HEK293 (cell line): Measurements from ENCODE around the gene TSPAN14.

Experiments used
- CTCF ChIA-PET: fragments of 350-600 bp; formaldehyde crosslinking; extraction: SDS; loops from one replicate; lab custom pipeline; 2021; ENCODE audit warnings: antibody characterized with exemption; lab: Yijun Ruan, JAX
- POLR2A ChIA-PET: fragments of 300-600 bp; formaldehyde crosslinking; extraction: SDS; loops from one replicate; lab custom pipeline; 2020; ENCODE audit warnings: antibody characterized with exemption, inconsistent platforms; lab: Yijun Ruan, JAX
- H3K27ac ChIP-seq: fragments of 200-500 bp; sonication (Bioruptor generic); 2 replicates; pipeline ENCODE4 v1.5.1; 2014; ENCODE audit warnings: low read depth, low read length, control low read depth, inconsistent platforms; ENCODE audit errors: extremely low read depth
- H3K36me3 ChIP-seq, 2 experiments: fragments of 200-500 bp in 1 of 2; sonication (Bioruptor generic) in 1 of 2; 1 replicate in 1 of 2; 2 replicates in 1 of 2; pipeline ENCODE4 v1.5.1; 2014 to 2017; ENCODE audit warnings: inconsistent platforms in 2 of 2, low read length in 2 of 2; ENCODE audit not compliant: control insufficient read depth in 2 of 2, insufficient read depth in 1 of 2
- H3K4me1 ChIP-seq: fragments of 200-500 bp; sonication (Bioruptor generic); 2 replicates; pipeline ENCODE4 v1.5.1; 2014; ENCODE audit warnings: mild to moderate bottlenecking, low read length, inconsistent platforms; ENCODE audit not compliant: control insufficient read depth, insufficient read depth
- H3K4me3 ChIP-seq: 2 replicates; pipeline ENCODE4 v1.5.1; 2011; ENCODE audit warnings: low read depth, mild to moderate bottlenecking, control low read depth, low read length, moderate library complexity
- H3K9me3 ChIP-seq: fragments of 200-500 bp; sonication (Bioruptor generic); 2 replicates; pipeline ENCODE4 v1.5.1; 2014; ENCODE audit warnings: low read depth, low read length, inconsistent platforms; ENCODE audit not compliant: control insufficient read depth, insufficient read depth
- KLF8 ChIP-seq: fragments of 450-650 bp; formaldehyde crosslinking; IDR thresholded peaks from 2 replicates; pipeline ENCODE4 v1.5.1; 2016; ENCODE audit warnings: missing biosample characterization, missing genetic modification characterization
- PRDM1 ChIP-seq: fragments of 450-650 bp; formaldehyde crosslinking; IDR thresholded peaks from 2 replicates; pipeline ENCODE4; 2016; ENCODE audit warnings: missing biosample characterization, missing genetic modification characterization
- SALL2 ChIP-seq: fragments of 450-650 bp; formaldehyde crosslinking; IDR thresholded peaks from 2 replicates; pipeline ENCODE4 v1.5.0; 2017; ENCODE audit warnings: missing biosample characterization, mild to moderate bottlenecking, missing genetic modification characterization, borderline replicate concordance
- SP2 ChIP-seq: fragments of 450-650 bp; formaldehyde crosslinking; IDR thresholded peaks from 2 replicates; pipeline ENCODE4 v1.5.1; 2016; ENCODE audit warnings: missing biosample characterization, missing genetic modification characterization
- ZEB2 ChIP-seq: fragments of 450-650 bp; formaldehyde crosslinking; IDR thresholded peaks from 2 replicates; pipeline ENCODE4 v1.5.1; 2016; ENCODE audit warnings: missing biosample characterization, missing genetic modification characterization
- ZNF10 ChIP-seq: fragments of 450-650 bp; formaldehyde crosslinking; IDR thresholded peaks from 2 replicates; pipeline ENCODE4 v1.5.1; 2017; ENCODE audit warnings: missing biosample characterization, missing genetic modification characterization
- ZNF501 ChIP-seq: fragments of 450-650 bp; formaldehyde crosslinking; IDR thresholded peaks from 2 replicates; pipeline ENCODE4 v1.5.1; 2016; ENCODE audit warnings: missing biosample characterization, missing genetic modification characterization
- ZNF571 ChIP-seq: fragments of 450-650 bp; formaldehyde crosslinking; IDR thresholded peaks from 2 replicates; pipeline ENCODE4 v1.5.0; 2017; ENCODE audit warnings: missing biosample characterization, missing genetic modification characterization
- ZNF621 ChIP-seq: fragments of 450-650 bp; formaldehyde crosslinking; IDR thresholded peaks from 2 replicates; pipeline ENCODE4 v1.5.1; 2017; ENCODE audit warnings: missing biosample characterization, missing genetic modification characterization
- ZNF629 ChIP-seq: fragments of 450-650 bp; formaldehyde crosslinking; IDR thresholded peaks from 2 replicates; pipeline ENCODE4 v1.5.1; 2017; ENCODE audit warnings: missing biosample characterization, missing genetic modification characterization
- ZNF660 ChIP-seq: fragments of 450-650 bp; IDR thresholded peaks from 2 replicates; pipeline ENCODE4 v1.5.1; 2018; ENCODE audit warnings: missing biosample characterization, mild to moderate bottlenecking, missing genetic modification characterization
- ZNF664 ChIP-seq: fragments of 450-650 bp; formaldehyde crosslinking; IDR thresholded peaks from 2 replicates; pipeline ENCODE4 v1.5.1; 2016; ENCODE audit warnings: missing biosample characterization, missing genetic modification characterization
- ZSCAN23 ChIP-seq: fragments of 450-650 bp; formaldehyde crosslinking; IDR thresholded peaks from 2 replicates; pipeline ENCODE4 v1.5.1; 2016; ENCODE audit warnings: missing biosample characterization, missing genetic modification characterization
- ZSCAN30 ChIP-seq: fragments of 450-650 bp; IDR thresholded peaks from 2 replicates; pipeline ENCODE4 v1.5.1; 2018; ENCODE audit warnings: missing biosample characterization, mild to moderate bottlenecking, missing genetic modification characterization, moderate library complexity
- TF ChIP-seq, protein P1 (sequence below): fragments of 450-650 bp; IDR thresholded peaks from 2 replicates; pipeline ENCODE4 v1.5.1; 2018; ENCODE audit warnings: missing biosample characterization, missing genetic modification characterization
- TF ChIP-seq, protein P2 (sequence below): fragments of 450-650 bp; formaldehyde crosslinking; IDR thresholded peaks from 2 replicates; pipeline ENCODE4 v1.5.1; 2017; ENCODE audit warnings: missing biosample characterization, missing genetic modification characterization
- TF ChIP-seq, protein P3 (sequence below): fragments of 450-650 bp; formaldehyde crosslinking; IDR thresholded peaks from 2 replicates; pipeline ENCODE4 v1.5.1; 2016; ENCODE audit warnings: missing biosample characterization, missing genetic modification characterization
- TF ChIP-seq, protein P4 (sequence below): fragments of 450-650 bp; formaldehyde crosslinking; IDR thresholded peaks from 2 replicates; pipeline ENCODE4 v1.5.1; 2016; ENCODE audit warnings: missing biosample characterization, missing genetic modification characterization
- TF ChIP-seq, protein P5 (sequence below): fragments of 450-650 bp; formaldehyde crosslinking; IDR thresholded peaks from 2 replicates; pipeline ENCODE4 v1.5.1; 2016; ENCODE audit warnings: missing biosample characterization, missing genetic modification characterization
- TF ChIP-seq, protein P6 (sequence below): fragments of 450-650 bp; formaldehyde crosslinking; IDR thresholded peaks from 2 replicates; pipeline ENCODE4 v1.5.1; 2016; ENCODE audit warnings: missing biosample characterization, missing genetic modification characterization

TSPAN14 gene

DNA sequence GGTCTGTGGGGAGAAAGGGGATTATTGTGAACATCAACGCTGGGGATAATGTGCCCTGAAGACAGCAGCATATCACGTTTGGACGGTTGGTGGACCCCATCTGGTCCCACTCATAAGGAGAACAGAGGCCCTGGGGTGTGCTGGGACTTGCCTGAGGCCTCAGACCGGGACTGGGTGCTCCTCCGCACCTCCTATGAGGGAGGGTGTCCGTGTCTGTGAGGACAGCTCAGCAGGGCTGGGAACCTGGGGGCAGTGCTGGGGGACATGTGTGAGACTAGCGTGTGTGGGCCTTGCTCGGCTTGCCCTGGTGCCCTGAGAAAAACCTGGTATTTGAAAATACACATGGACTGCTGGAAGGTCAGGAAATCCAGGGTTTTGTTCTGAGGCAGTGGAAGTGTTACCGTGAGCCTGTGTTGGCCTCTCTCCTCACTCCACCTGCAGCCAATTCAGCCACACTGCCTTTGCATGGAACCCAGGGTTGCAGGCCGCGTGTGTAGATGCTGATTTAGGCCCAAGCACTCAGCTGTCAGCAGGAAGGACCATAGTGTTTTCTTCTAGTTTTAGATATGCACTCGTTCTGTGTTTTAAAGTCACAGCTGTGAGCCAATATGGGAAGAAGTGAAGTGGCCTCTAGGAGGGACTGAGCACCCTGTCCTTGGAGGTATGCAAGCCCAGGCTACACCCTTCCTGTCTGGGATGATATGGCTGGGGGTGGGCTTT lies 70.2 kb downstream of the TSPAN14 start:
- Histone ChIP-seq H3K27ac (no peak overlapping the region), H3K9me3 (no peaks in the 10 kb centered on the region), H3K36me3 (no peaks in the 10 kb centered on the region), H3K4me1 (no peaks in the 10 kb centered on the region), H3K4me3 (no peak overlapping the region)
- TF ChIP-seq, protein P1, sequence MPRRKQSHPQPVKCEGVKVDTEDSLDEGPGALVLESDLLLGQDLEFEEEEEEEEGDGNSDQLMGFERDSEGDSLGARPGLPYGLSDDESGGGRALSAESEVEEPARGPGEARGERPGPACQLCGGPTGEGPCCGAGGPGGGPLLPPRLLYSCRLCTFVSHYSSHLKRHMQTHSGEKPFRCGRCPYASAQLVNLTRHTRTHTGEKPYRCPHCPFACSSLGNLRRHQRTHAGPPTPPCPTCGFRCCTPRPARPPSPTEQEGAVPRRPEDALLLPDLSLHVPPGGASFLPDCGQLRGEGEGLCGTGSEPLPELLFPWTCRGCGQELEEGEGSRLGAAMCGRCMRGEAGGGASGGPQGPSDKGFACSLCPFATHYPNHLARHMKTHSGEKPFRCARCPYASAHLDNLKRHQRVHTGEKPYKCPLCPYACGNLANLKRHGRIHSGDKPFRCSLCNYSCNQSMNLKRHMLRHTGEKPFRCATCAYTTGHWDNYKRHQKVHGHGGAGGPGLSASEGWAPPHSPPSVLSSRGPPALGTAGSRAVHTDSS (tag by site-specific recombination): no peak
- TF ChIP-seq ZNF501 (tag by site-specific recombination) (no peak), ZNF621 (tag by site-specific recombination) (no peak)
- TF ChIP-seq, protein P2, sequence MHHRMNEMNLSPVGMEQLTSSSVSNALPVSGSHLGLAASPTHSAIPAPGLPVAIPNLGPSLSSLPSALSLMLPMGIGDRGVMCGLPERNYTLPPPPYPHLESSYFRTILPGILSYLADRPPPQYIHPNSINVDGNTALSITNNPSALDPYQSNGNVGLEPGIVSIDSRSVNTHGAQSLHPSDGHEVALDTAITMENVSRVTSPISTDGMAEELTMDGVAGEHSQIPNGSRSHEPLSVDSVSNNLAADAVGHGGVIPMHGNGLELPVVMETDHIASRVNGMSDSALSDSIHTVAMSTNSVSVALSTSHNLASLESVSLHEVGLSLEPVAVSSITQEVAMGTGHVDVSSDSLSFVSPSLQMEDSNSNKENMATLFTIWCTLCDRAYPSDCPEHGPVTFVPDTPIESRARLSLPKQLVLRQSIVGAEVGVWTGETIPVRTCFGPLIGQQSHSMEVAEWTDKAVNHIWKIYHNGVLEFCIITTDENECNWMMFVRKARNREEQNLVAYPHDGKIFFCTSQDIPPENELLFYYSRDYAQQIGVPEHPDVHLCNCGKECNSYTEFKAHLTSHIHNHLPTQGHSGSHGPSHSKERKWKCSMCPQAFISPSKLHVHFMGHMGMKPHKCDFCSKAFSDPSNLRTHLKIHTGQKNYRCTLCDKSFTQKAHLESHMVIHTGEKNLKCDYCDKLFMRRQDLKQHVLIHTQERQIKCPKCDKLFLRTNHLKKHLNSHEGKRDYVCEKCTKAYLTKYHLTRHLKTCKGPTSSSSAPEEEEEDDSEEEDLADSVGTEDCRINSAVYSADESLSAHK (tag by site-specific recombination): no peak
- TF ChIP-seq, protein P3, sequence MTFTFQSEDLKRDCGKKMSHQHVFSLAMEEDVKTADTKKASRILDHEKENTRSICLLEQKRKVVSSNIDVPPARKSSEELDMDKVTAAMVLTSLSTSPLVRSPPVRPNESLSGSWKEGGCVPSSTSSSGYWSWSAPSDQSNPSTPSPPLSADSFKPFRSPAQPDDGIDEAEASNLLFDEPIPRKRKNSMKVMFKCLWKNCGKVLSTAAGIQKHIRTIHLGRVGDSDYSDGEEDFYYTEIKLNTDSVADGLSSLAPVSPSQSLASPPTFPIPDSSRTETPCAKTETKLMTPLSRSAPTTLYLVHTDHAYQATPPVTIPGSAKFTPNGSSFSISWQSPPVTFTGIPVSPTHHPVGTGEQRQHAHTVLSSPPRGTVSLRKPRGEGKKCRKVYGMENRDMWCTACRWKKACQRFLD: no peak
- ChIA-PET POLR2A (interaction anchor here (0.6 kb wide), 1 partner anchor 113 kb away, joined by 3 read pairs; no protein-coding TSS in a partner anchor), CTCF (interaction anchor here (0.6 kb wide), 1 partner anchor 75 kb away, joined by 3 read pairs; no protein-coding TSS in a partner anchor)

DNA sequence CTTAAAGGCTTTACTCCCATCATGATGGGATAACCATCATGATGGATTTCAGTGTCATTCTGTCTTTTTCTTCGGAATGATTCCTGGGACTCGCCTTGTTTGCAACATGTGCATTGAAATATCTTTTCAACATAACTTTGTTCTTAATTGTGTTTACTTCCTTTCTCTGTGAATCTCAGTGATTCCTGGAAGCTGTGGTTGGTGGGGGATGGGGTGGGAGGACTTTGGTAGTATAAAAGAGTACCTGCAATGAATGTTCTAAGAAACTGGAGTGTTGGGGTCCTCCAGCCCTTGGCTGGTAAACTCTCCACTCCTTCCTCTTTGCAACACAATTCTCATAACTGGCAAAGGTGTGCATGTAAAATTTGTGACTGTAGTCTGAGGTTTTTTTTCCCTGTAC lies 72.1 kb downstream of the TSPAN14 start:
- H3K27ac ChIP-seq: no peak overlapping the region
- no peak overlapping the region for H3K4me3 ChIP-seq
- TF ChIP-seq, protein P4, sequence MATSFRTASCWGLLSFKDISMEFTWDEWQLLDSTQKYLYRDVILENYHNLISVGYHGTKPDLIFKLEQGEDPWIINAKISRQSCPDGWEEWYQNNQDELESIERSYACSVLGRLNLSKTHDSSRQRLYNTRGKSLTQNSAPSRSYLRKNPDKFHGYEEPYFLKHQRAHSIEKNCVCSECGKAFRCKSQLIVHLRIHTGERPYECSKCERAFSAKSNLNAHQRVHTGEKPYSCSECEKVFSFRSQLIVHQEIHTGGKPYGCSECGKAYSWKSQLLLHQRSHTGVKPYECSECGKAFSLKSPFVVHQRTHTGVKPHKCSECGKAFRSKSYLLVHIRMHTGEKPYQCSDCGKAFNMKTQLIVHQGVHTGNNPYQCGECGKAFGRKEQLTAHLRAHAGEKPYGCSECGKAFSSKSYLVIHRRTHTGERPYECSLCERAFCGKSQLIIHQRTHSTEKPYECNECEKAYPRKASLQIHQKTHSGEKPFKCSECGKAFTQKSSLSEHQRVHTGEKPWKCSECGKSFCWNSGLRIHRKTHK (tag by site-specific recombination): no peak
- TF ChIP-seq ZSCAN23 (tag by site-specific recombination): no peak
- TF ChIP-seq, protein P5, sequence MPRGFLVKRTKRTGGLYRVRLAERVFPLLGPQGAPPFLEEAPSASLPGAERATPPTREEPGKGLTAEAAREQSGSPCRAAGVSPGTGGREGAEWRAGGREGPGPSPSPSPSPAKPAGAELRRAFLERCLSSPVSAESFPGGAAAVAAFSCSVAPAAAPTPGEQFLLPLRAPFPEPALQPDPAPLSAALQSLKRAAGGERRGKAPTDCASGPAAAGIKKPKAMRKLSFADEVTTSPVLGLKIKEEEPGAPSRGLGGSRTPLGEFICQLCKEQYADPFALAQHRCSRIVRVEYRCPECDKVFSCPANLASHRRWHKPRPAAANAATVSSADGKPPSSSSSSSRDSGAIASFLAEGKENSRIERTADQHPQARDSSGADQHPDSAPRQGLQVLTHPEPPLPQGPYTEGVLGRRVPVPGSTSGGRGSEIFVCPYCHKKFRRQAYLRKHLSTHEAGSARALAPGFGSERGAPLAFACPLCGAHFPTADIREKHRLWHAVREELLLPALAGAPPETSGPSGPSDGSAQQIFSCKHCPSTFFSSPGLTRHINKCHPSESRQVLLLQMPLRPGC (tag by site-specific recombination): no peak
- ChIA-PET CTCF (interaction anchor here (0.7 to 1.3 kb wide), 2 partner anchors 20 to 28 kb away, joined by 3 to 4 read pairs; no protein-coding TSS in a partner anchor), POLR2A (no interaction called here)
- no peaks in the 10 kb centered on the region for H3K4me1 ChIP-seq
- H3K9me3 ChIP-seq: no peaks in the 10 kb centered on the region
- no peaks in the 10 kb centered on the region for H3K36me3 ChIP-seq

DNA sequence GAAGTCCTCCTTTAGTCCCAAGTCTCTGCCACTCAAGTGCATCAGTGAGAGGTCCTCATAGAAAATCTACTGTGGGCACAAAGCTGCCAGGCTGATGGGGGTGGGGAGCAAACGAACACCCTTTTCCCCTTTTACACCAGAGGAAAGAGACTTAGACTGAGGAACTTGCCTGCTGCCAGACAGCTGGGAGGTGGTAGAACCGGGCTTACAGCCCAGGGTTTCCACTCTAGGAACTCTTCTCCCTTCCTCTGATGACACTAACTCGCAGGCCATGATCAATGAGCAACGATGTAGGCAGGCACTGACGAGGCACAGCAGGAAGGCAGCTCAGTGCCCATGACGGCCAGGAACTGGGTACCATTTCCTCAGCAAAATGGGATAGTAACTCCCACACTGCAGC lies 72.6 kb downstream of the TSPAN14 start:
- Histone ChIP-seq H3K4me1 (no peaks in the 10 kb centered on the region), H3K36me3 (no peaks in the 10 kb centered on the region), H3K9me3 (no peaks in the 10 kb centered on the region), H3K4me3 (no peak overlapping the region), H3K27ac (no peak overlapping the region)
- ChIA-PET CTCF (no interaction called here), POLR2A (no interaction called here)
- TF ChIP-seq, protein P6, sequence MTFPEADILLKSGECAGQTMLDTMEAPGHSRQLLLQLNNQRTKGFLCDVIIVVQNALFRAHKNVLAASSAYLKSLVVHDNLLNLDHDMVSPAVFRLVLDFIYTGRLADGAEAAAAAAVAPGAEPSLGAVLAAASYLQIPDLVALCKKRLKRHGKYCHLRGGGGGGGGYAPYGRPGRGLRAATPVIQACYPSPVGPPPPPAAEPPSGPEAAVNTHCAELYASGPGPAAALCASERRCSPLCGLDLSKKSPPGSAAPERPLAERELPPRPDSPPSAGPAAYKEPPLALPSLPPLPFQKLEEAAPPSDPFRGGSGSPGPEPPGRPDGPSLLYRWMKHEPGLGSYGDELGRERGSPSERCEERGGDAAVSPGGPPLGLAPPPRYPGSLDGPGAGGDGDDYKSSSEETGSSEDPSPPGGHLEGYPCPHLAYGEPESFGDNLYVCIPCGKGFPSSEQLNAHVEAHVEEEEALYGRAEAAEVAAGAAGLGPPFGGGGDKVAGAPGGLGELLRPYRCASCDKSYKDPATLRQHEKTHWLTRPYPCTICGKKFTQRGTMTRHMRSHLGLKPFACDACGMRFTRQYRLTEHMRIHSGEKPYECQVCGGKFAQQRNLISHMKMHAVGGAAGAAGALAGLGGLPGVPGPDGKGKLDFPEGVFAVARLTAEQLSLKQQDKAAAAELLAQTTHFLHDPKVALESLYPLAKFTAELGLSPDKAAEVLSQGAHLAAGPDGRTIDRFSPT (tag by site-specific recombination): no peak
- TF ChIP-seq SALL2 (tag by site-specific recombination) (no peak), ZEB2 (tag by site-specific recombination) (no peak), SP2 (no peak), PRDM1 (tag by site-specific recombination) (no peak), ZNF660 (tag by site-specific recombination) (no peak), KLF8 (tag by site-specific recombination) (no peak), ZSCAN30 (tag by site-specific recombination) (no peak), ZNF571 (tag by site-specific recombination) (no peak), ZNF664 (tag by site-specific recombination) (no peak), ZNF629 (tag by site-specific recombination) (no peak), ZNF10 (tag by site-specific recombination) (no peak)
